GM12801 (cell line): Measurements from ENCODE around the gene MED15.

Experiments used
- TF ChIP-seq, protein P1 (sequence below): IDR thresholded peaks from one replicate; pipeline ENCODE4 v1.5.1; 2011; ENCODE audit warnings: control low read depth; ENCODE audit not compliant: insufficient read length; ENCODE audit errors: extremely low read depth

Gene MED15

GRCh38 chr22:20569059-20570058 lies 61.9 kb downstream of the MED15 start:
- TF ChIP-seq, protein P1, sequence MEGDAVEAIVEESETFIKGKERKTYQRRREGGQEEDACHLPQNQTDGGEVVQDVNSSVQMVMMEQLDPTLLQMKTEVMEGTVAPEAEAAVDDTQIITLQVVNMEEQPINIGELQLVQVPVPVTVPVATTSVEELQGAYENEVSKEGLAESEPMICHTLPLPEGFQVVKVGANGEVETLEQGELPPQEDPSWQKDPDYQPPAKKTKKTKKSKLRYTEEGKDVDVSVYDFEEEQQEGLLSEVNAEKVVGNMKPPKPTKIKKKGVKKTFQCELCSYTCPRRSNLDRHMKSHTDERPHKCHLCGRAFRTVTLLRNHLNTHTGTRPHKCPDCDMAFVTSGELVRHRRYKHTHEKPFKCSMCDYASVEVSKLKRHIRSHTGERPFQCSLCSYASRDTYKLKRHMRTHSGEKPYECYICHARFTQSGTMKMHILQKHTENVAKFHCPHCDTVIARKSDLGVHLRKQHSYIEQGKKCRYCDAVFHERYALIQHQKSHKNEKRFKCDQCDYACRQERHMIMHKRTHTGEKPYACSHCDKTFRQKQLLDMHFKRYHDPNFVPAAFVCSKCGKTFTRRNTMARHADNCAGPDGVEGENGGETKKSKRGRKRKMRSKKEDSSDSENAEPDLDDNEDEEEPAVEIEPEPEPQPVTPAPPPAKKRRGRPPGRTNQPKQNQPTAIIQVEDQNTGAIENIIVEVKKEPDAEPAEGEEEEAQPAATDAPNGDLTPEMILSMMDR: no peak

DNA sequence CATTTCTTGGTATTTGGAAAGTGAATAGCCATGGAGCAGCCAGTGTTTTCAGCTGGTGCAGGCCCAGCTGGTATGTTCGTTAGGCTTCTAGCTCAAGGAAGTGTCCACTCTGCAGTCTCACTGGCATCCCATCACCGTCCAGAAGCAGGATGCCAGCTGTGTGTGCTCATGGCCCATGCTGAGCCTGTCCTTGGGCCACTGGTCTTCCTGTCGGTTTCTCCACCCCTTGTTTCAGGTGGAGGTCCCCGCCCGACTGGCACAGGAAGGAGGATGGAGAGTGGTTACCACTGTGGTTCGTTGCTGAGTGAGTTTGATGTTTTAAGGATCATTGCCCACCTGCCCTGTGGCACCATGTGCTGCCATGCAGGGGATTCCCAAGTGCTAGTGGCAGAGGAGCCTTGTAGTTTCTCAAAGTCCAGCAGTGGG lies 63.7 kb downstream of the MED15 start:
- TF ChIP-seq, protein P1: no peak

DNA sequence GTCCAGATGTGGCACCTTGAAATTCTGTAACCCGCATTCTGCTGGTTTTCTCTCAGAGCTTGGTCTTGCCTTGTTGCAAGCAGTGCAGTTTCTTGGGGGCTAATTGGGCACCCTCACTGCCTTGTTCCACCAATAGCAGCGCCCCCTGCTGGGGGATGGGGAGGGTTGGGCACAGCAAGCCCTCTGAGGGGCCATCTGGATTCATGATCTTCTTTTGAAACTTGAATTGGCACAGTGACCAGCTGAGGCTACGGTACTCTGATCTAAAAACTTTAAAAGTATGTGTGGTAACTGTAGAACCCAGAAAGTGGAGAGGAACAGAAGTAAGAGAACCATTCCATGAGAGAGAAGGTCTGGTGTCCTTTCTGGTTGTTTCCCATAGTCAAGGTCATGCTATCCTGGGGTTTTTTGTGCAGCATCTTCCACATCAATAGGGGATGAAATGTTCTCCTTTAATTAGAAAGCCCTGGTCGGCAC lies 64.2 kb downstream of the MED15 start:
- TF ChIP-seq, protein P1: no peak

- TF ChIP-seq, protein P1: no peak
Measured at GRCh38 chr22:20572132-20572802, 64.9 kb downstream of the MED15 start.

DNA sequence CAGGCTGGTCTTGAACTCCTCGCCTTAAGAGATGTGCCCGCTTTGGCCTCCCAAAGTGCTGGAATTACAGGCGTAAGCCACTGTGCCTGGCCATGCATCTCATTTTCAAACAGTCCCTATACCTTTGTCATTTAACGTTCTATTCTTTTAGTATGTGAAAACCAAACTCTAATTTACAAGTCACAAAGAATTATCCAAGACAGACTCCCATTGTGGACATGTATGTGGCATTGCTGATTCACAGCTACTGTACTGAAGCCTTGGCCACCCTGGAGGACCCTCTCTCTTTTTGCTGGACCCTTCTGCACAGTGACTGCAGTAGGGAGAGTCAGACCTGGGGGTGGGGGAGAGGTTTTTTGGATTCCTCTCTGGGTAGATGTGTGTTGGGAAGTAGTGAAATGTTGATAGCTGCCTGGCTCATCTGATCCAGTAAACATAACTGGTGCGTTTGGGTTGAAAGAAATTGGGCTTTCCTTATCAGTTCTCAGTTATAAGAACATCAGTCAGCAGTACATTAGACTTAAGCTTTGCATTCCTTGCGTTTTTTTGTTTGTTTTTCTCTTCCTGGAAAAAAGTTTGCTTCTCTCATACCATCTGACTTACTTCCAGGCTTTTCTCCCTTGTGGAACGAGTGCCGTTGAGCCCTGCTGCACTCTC lies 65.9 kb downstream of the MED15 start:
- TF ChIP-seq, protein P1: no peak

DNA sequence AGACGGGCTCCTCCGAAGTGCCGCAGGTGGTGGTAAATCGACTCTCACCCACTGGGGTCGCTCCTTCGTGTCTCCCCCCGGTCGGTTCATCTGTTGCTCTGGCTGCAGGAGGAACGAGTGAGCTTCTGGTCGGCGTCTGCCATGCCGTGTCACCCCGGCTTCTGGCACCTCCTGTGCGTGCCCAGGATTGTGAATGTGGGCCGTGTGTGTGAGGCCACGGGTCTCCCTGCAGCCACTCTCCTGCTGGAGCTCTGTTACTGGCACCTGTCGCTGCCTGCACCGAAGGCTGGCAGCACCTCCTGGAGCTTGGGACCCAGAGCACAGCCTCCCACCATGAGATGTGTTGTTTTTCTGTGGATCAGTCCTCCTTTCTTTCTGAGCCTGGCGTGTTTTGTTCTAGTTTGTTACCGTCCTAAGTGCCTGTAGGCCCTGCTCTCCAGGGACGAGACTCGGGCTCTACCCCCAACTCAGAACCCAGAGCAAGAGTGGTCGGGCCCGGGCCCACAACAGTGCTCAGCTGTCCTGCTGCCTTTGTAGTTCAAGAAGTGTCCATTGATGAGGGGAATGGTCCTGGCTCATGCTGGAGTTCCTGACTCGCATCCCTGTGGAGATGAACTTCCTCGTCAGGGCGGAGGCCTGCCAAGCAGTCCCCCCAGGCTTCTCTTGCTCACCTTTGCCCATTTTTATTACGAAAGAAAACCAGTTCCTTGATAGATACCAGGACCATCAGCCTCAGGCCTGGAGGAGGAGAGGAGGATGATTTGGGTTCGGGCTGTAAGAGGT lies 66.6 kb downstream of the MED15 start:
- TF ChIP-seq, protein P1: no peak
